Cardiac septum (tissue), 1 donor: ENCODE data around the gene RAF1. TPM values are rescaled to one million over a fixed set of nuclear protein-coding genes. Genes with fewer than 3 reads are reported as not detected.
"Not testable (repeated sequence)": the region's sequence is repeated elsewhere in the genome, so short reads cannot be mapped to it uniquely, and the experiment has no call there.

Experiments
- DNase-seq: peaks from one replicate; pipeline ENCODE4 v3.0.0-alpha.2; 2020; ENCODE audit warnings: low spot score
- intact Hi-C: fragments of 100-400 bp; cut with DNase I; formaldehyde crosslinking; loops from one replicate; pipeline ENCODE4 v1.14.0; 2022
- total RNA-seq: library from RNA; stranded (reverse); fragmentation: NEBNext Ultra II Directional; extraction: Animal tissue kit (Norgen Biotek cat#: 25700); gene quantifications from one replicate; pipeline ENCODE4 v1.2.1, GENCODE V29; 2021
- donor health status: DM: no; HTN: no; CAD: no.

The RAF1 gene
- total RNA-seq, 1 donor from 2014 or later, result 118 TPM

DNA sequence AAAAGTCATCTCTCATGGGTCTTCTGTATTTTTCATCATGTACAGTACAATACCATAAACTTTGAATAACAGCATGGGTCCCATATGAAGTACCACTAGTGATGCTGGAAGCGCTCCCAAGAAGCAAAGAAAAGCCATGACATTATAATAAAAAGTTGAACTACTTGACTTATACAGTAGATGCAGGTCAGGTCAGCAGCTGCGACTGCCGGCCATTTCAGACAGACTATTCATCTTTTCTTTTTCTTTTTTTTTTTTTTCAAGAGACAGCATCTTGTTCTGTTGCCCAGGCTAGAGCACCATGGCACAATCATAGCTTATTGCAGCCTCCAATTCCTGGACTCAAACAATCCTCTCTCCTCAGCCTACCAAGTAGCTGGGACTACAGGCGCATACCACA, 10.2 kb downstream of the RAF1 start:
- DNase-seq, result no peak
- intact Hi-C loops, result no loop called here

DNA sequence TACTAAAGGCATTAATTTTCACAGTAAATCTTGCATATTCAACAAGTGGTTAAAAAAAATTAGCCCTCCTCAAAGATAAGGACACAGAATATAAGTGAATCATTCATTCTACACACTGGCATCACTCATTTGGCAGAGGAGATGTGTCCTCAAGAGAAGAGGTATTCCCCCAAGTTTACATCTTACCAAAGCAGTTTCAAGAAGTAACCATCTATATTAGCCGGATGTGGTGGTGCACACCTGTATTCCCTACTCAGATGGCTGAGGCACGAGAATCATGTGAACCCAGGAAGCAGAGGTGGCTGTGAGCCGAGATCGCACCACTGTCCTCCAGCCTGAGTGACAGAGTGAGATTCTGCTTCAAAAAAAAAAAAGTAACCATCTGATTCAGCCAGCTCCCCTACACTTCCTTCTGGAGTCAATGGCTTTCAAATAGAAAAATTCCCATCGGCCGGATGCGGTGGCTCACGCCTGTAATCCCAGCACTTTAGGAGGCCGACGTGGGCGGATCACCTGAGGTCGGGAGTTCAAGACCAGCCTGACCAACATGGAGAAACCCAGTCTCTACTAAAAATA, 15.4 kb downstream of the RAF1 start:
- DNase-seq, result no peak
- intact Hi-C loops, result no loop called here

DNA sequence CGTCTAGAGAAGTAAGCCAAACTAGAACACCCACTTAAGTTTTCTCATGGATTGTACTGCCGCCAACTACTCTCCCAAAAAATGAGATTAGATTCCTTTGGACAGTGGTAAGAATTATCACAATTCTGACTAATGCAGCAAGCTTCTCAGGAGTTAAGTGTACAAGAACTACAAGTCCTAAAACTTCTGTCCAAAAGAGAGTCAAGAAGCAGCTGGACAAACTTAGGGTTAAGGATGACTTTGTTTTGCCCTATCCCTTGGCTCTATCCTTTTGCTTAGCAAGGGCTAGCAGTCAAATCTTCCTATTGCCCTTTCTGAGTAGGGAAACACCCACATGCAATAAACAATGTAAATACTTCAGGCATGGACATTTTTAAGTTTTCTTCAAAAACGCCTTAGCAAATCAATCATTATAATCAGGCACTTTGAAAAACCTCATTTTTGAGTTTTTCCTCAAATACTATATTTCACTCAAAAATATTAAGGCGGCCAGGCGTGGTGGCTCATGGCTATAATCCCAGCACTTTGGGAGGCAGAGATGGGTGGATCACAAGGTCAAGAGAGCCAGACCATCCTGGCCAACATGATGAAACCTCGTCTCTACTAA, 19.5 kb downstream of the RAF1 start:
- DNase-seq, result no peak
- intact Hi-C loops, result no loop called here

- intact Hi-C loops, result no loop called here
- DNase-seq, result no peak
Measured at GRCh38 chr3:12643724-12644123, 20.2 kb downstream of the RAF1 start.

DNA sequence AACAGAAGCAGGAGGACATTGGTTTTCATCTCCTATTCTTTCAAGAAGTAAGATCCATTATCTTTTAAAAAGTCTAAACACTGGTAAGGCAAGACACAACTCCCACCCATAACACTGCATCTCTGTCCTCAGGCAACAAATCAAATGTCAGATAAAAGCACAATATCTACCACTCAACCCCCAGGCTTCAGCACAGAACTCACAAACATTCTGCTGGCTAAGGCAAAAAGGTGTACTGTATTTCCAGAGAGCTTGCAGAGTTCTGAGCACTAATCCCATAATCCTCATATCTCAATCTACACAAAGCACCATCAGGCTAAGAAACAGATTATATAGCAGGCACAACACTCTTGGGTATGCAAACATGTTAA, 20.9 kb downstream of the RAF1 start:
- intact Hi-C loops, result no loop called here
- DNase-seq, result no peak

DNA sequence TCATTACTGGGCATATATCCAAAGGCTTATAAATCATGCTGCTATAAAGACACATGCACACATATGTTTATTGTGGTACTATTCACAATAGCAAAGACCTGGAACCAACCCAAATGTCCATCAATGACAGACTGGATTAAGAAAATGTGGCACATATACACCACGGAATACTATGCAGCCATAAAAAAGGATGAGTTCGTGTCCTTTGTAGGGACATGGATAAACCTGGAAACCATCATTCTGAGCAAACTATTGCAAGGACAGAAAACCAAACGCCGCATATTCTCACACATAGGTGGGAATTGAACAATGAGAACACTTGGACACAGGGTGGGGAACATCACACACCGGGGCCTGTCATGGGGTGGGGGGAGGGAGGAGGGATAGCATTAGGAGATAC, 23.1 kb downstream of the RAF1 start:
- intact Hi-C loops, DNase-seq: not testable (repeated sequence)

DNA sequence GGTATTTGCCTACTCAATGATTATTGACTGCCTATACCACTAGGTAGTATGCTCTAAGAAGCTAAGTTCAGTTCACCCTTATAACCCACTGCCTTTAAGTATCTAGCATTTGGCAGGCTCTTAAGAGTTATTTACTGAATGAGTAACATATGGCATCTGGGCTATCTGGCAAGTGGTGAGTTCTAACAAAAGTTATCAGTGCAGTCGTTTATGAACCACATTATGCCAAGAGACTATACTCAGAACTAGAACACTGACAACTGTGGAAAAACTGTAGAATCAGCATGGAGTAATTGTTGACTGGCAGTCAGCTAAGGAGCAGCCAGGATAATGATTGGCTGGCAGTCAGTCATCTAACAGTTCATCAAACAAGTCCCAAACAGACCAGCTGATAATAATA, 25.8 kb downstream of the RAF1 start:
- DNase-seq, result no peak
- intact Hi-C loops, result no loop called here

DNA sequence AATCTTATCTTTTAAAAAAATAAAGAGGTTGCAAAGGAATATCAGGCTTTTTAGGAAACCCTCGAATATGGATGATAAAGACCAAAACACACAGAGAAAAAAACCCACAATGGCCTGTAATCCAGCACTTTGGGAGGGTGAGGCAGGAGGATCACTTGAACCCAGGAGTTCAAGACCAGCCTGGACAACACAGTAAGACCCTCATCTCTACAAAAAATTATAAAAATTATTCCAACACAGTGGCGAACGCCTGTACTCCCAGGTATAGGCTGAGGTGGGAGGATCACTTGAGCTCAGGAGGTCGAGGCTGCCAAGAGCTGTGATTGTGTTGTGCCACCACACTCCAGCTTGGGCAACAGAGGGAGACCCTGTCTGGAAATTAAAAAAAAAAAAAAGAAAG, 30.8 kb downstream of the RAF1 start:
- intact Hi-C loops, result no loop called here
- DNase-seq, result no peak

GRCh38 chr3:12632523-12632922, 31.4 kb downstream of the RAF1 start:
- DNase-seq, result no peak
- intact Hi-C loops, result no loop called here

DNA sequence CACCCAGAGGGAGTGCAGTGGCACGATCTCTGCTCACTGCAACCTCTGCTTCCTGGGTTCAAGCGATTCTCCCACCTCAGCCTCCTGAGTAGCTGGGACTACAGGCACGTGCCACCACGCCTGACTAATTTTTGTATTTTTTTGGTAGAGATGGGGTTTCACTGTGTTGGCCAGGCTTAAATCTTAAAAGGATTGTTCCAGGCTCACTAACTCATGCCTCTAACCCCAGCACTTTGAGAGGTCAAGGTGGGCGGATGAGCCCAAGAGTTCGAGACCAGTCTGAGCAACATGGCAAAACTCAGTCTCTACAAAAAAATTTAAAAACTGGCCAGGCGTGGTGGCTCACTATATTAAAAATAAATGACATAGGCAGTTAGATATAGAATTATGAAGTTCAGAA, 33.1 kb downstream of the RAF1 start:
- intact Hi-C loops, result not testable (repeated sequence)

DNA sequence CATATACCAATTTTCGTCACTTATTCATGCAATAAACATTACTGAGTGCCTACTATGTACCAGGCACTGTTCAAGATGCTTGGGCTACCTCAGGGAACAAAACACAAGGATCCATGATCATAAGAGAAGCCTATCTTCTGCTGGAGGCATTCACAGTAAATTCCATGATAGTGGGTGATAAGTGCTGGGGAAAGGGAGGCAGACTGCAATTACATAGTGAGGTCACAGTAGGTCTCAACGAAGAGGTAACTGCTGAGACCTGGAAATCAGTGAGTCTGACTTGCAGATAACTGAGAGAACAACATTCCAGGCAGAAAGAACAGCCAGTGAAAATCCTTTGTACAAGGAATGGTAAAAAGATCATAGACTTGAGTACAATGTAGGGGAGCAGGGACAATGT, 33.6 kb downstream of the RAF1 start:
- DNase-seq, result no peak
- intact Hi-C loops, result no loop called here

More for the DNA sequence above, 33.1 kb downstream of the RAF1 start:
- not testable (repeated sequence) for DNase-seq

DNA sequence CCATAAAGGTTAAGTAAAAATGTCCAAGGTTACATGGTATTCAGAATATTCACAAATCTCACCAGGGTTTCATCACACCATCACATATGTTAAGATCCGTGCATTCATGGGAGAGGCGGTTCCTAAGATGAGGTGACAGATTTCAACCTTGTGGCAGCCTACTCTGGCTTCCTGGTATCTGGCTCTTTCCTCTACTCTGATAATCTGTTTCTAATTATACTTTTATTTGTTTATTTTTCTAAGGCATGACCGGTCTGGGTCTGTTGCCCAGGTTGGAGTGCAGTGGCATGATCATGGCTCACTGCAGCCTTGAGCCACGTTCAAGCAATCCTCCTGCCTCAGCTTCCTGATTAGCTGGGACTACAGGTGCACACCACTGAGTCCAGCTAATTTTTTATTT, 34.4 kb downstream of the RAF1 start:
- intact Hi-C loops, result loop anchor here (5.0 kb wide), 1 partner anchor 33 kb away; the partner anchor contains the start of gene RAF1
- DNase-seq, result peak; percentile 84

DNA sequence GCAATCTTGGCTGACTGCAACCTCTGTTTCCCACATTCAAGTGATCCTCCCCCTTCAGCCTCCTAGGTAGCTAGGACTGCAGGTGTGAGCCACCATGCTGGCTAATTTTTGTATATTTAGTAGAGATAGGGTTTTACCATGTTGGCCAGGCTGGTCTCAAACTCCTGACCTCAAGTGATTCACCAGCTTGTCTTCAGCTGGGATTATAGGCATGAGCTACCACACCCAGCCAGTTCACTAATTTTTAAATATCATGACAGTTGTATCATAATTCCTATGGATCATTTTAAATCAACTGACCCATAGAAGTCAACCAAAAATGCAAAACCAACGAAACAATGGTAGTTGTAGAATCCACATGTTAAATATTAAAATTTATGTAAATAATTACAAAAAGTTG, 35.1 kb downstream of the RAF1 start:
- intact Hi-C loops, result loop anchor here (5.0 kb wide), 1 partner anchor 33 kb away; the partner anchor contains the start of gene RAF1
- no peak for DNase-seq

- intact Hi-C loops, result loop anchor here (5.0 kb wide), 1 partner anchor 35 kb away; the partner anchor contains the start of gene RAF1
- no peak for DNase-seq
Measured at GRCh38 chr3:12627370-12627769, 36.5 kb downstream of the RAF1 start.

GRCh38 chr3:12624964-12625363, 39.0 kb downstream of the RAF1 start:
- intact Hi-C loops, result loop anchor here (5.0 kb wide), 1 partner anchor 37 kb away; the partner anchor contains the start of gene RAF1
- not testable (repeated sequence) for DNase-seq

- intact Hi-C loops, result no loop called here
Measured at GRCh38 chr3:12624056-12624455, 39.9 kb downstream of the RAF1 start.

DNA sequence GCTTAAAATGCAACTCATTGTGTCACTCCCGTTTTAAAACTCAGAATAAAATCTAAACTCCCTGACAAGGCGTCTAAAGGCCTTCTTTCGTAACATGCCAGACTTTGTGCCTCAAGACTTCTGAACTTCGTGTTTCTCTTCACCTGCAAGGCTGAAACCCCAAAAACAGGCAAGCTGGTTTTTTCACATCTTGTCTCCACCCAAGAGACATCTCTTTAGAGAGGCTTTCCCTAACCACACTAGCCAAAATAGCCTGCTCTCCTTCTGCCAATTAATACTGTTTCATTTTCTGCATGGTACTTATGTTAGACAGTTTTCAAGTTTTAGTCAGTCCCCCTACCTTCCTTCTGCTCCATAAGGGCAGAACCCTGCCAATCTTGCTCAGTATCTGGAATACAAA, 41.6 kb downstream of the RAF1 start:
- intact Hi-C loops, result no loop called here
- DNase-seq, result no peak

More at GRCh38 chr3:12624056-12624455, 39.9 kb downstream of the RAF1 start:
- DNase-seq, result no peak

- DNase-seq, result no peak
- intact Hi-C loops, result no loop called here
Measured at GRCh38 chr3:12620729-12621128, 43.2 kb downstream of the RAF1 start.

DNA sequence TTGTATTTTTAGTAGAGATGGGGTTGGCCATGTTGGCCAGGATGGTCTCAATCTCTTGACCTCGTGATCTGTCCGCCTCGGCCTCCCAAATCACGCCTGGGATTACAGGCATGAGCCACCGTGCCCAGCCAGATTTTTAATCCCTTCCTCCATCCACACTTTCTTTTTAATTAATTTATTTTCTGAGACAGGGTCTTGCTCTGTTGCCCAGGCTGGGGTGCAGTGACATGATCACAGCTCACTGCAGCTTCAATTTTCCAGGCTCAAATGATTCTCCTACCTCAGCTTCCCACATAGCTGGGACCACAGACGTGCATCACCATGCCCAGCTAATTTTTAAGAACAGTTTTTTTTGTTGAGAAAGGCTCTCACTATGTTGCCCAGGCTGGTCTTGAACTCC, 43.6 kb downstream of the RAF1 start:
- no peak for DNase-seq
- intact Hi-C loops, result no loop called here

DNA sequence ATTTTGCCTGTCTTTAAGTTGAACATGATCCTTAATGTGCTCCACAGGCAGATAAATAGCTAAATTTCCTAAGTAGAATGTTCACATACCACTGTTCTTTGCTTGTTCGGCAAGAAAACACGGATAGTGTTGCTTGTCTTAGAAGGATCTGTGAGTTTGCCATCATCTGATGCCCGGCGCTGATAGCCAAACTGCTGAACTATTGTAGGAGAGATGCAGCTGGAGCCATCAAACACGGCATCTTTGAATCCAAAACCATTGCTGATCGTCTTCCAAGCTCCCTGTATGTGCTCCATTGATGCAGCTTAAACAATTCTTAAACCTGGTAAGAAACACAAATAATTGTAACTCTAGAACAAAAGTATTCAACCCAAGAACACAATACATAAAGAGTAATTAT, 45.5 kb downstream of the RAF1 start:
- intact Hi-C loops, result no loop called here
- no peak for DNase-seq

DNA sequence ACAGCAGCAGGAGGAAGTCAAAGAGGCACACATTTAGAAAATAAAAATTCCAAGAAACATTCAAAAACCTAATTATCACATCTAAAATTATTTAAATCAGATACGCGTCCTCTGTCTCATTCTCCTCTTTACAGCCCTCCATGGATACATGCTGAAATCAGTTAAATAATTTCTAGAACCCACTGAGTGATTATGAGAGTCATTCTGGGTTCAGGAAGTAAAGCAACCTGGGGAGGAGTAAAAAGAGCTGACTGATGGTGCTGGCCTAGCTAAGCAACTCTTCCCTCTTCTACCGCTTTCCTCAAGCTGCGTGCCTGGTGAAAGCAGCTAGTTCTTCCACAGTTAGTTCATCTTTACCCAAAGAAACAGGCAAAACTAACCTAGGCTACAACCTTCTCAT, 48.7 kb downstream of the RAF1 start:
- intact Hi-C loops, result no loop called here
- no peak for DNase-seq

- intact Hi-C loops, result no loop called here
- DNase-seq, result no peak
Measured at GRCh38 chr3:12613250-12613649, 50.7 kb downstream of the RAF1 start.
